HG03097 (cell line): ENCODE results near the gene IL20RB.
A peak's percentile ranks its signal among the peaks of the same experiment; 100 is the strongest.
"Not testable (repeated sequence)": the region's sequence is repeated elsewhere in the genome, so short reads cannot be mapped to it uniquely, and the experiment has no call there.

Experiments
- ATAC-seq: cut with Tn5 transposase; IDR thresholded peaks from one replicate; pipeline ENCODE4 v1.9.1; 2021; ENCODE audit not compliant: unreplicated experiment, low FRiP score

The IL20RB gene

GRCh38 chr3:136982520-136983138, 24.8 kb downstream of the IL20RB start:
- no peak for ATAC-seq

- ATAC-seq = no peak
Measured at GRCh38 chr3:136984837-136985236, 27.1 kb downstream of the IL20RB start.

GRCh38 chr3:136987398-136987980, 29.7 kb downstream of the IL20RB start:
- ATAC-seq = not testable (repeated sequence)

GRCh38 chr3:136988651-136989050, 30.9 kb downstream of the IL20RB start:
- ATAC-seq = no peak

- ATAC-seq = no peak
Measured at GRCh38 chr3:136989781-136990524, 32.2 kb downstream of the IL20RB start.

- no peak for ATAC-seq
Measured at GRCh38 chr3:136990826-136991225, 33.0 kb downstream of the IL20RB start.

GRCh38 chr3:136992115-136992514, 34.3 kb downstream of the IL20RB start:
- no peak for ATAC-seq

GRCh38 chr3:136994772-136995516, 37.2 kb downstream of the IL20RB start:
- no peak for ATAC-seq

GRCh38 chr3:136995652-136996051, 37.9 kb downstream of the IL20RB start:
- ATAC-seq = no peak

- ATAC-seq = no peak
Measured at GRCh38 chr3:137000039-137000438, 42.3 kb downstream of the IL20RB start.

GRCh38 chr3:137007376-137007775, 49.6 kb downstream of the IL20RB start:
- not testable (repeated sequence) for ATAC-seq

GRCh38 chr3:137008131-137008530, 50.3 kb downstream of the IL20RB start:
- ATAC-seq = no peak

- no peak for ATAC-seq
Measured at GRCh38 chr3:137008976-137009375, 51.2 kb downstream of the IL20RB start.

- no peak for ATAC-seq
Measured at GRCh38 chr3:137010137-137010536, 52.4 kb downstream of the IL20RB start.

GRCh38 chr3:137011153-137011552, 53.4 kb downstream of the IL20RB start:
- no peak for ATAC-seq

- ATAC-seq = no peak
Measured at GRCh38 chr3:137012097-137012501, 54.3 kb downstream of the IL20RB start.

- ATAC-seq = peak; percentile 77
Measured at GRCh38 chr3:137013951-137014688, 56.3 kb downstream of the IL20RB start.

- not testable (repeated sequence) for ATAC-seq
Measured at GRCh38 chr3:137017316-137017715, 59.5 kb downstream of the IL20RB start.

- no peak for ATAC-seq
Measured at GRCh38 chr3:137020315-137020714, 62.5 kb downstream of the IL20RB start.

GRCh38 chr3:137020888-137021287, 63.1 kb downstream of the IL20RB start:
- no peak for ATAC-seq
